Endothelial cell of umbilical vein (primary cell): ENCODE results near the gene OSBPL6. TPM values are rescaled to one million over a fixed set of nuclear protein-coding genes. Genes with fewer than 3 reads are reported as not detected.

Source experiments
- BruUV-seq: library from RNA; stranded (reverse); fragments of 400-500 nt; replicated peaks from 2 replicates; lab custom pipeline; 2021; lab: Mats Ljungman, UMichigan
- CTCF ChIA-PET: fragments of 300-600, 350-600 bp; sonication (Branson Sonifier 250); formaldehyde crosslinking; loops from one replicate; lab custom pipeline; 2021; ENCODE audit warnings: antibody characterized with exemption, inconsistent platforms; lab: Charles Lee
- POLR2A ChIA-PET: fragments of 300-600, 350-600 bp; sonication (Branson Sonifier 250); formaldehyde crosslinking; loops from one replicate; lab custom pipeline; 2021; ENCODE audit warnings: antibody characterized with exemption, inconsistent platforms; lab: Charles Lee
- DNase-seq: peaks from one replicate; pipeline ENCODE4 v3.0.0-alpha.2; 2011; ENCODE audit warnings: low read depth, low spot score
- FAIRE-seq: peaks from 2 replicates; lab custom pipeline; 2011; peaks lifted over from hg19 to GRCh38; lab: Jason Lieb, UNC
- H2AFZ ChIP-seq: 2 replicates; pipeline ENCODE4 v1.6.0; 2012; ENCODE audit warnings: low read depth, low read length, control low read depth, inconsistent platforms
- H3K27ac ChIP-seq: 2 replicates; pipeline ENCODE4 v1.5.1; 2011; ENCODE audit warnings: low read depth, mild to moderate bottlenecking, control low read depth, low read length, moderate library complexity; ENCODE audit not compliant: insufficient read depth
- H3K27me3 ChIP-seq, 2 experiments: 2 replicates each; pipeline versions ENCODE4 v1.6.0 to v1.6.1; 2011; ENCODE audit warnings: low read length in 2 of 2, mixed read lengths in 1 of 2; ENCODE audit not compliant: control insufficient read depth in 2 of 2, insufficient read depth in 2 of 2
- H3K36me3 ChIP-seq, 2 experiments: 2 replicates in 1 of 2; 3 replicates in 1 of 2; pipeline ENCODE4 v1.5.1; 2011; ENCODE audit warnings: low read length in 2 of 2, mild to moderate bottlenecking in 1 of 2, moderate library complexity in 1 of 2; ENCODE audit not compliant: control insufficient read depth in 2 of 2, insufficient read depth in 2 of 2; ENCODE audit errors: extremely low read depth in 1 of 2
- H3K4me1 ChIP-seq: 3 replicates; pipeline ENCODE4 v1.5.1; 2011; ENCODE audit warnings: mild to moderate bottlenecking, low read length; ENCODE audit not compliant: control insufficient read depth, insufficient read depth; ENCODE audit errors: extremely low read depth
- H3K4me2 ChIP-seq: 2 replicates; pipeline ENCODE4 v1.6.1; 2011; ENCODE audit warnings: low read length, control low read depth, mixed read lengths; ENCODE audit not compliant: insufficient read depth
- H3K4me3 ChIP-seq, 3 experiments: fragments of 200-600 bp in 1 of 3; sonication (generic), shearing (Covaris generic) in 1 of 3; replicated peaks in 1 of 3; 2 replicates each; pipeline ENCODE4 v1.5.1; 2011 to 2016; ENCODE audit warnings: control low read depth in 3 of 3, low read length in 3 of 3, mild to moderate bottlenecking in 2 of 3, inconsistent platforms in 1 of 3, low read depth in 1 of 3, moderate library complexity in 1 of 3; ENCODE audit not compliant: insufficient read depth in 1 of 3
- H3K79me2 ChIP-seq: 2 replicates; pipeline ENCODE4 v1.6.0; 2012; ENCODE audit warnings: low read length, inconsistent platforms; ENCODE audit not compliant: control insufficient read depth, insufficient read depth
- H3K9ac ChIP-seq: replicated peaks from 2 replicates; pipeline ENCODE3; 2011; ENCODE audit warnings: low read length, control low read depth; ENCODE audit not compliant: insufficient read depth; ENCODE audit errors: extremely low read depth
- H3K9me1 ChIP-seq: replicated peaks from 3 replicates; pipeline ENCODE4 v1.6.0; 2011; ENCODE audit warnings: mild to moderate bottlenecking, low read length; ENCODE audit not compliant: control insufficient read depth, insufficient read depth; ENCODE audit errors: extremely low read depth
- H3K9me3 ChIP-seq: replicated peaks from 2 replicates; pipeline ENCODE4 v1.5.1; 2012; ENCODE audit warnings: low read length, inconsistent platforms; ENCODE audit not compliant: control insufficient read depth, insufficient read depth
- H4K20me1 ChIP-seq: replicated peaks from 2 replicates; pipeline ENCODE3; 2011; ENCODE audit warnings: mild to moderate bottlenecking, low read length; ENCODE audit not compliant: control insufficient read depth, insufficient read depth; ENCODE audit errors: extremely low read depth
- CTCF ChIP-seq, 2 donors: IDR thresholded peaks; 1 replicate in 1 of 2; 2 replicates in 1 of 2; pipeline ENCODE4 v1.5.1; 2011; ENCODE audit warnings: low read length in 2 of 2, mild to moderate bottlenecking in 2 of 2, moderate library complexity in 2 of 2, control low read depth in 1 of 2, inconsistent platforms in 1 of 2, low read depth in 1 of 2; ENCODE audit not compliant: insufficient read depth in 1 of 2; ENCODE audit errors: extremely low read depth in 1 of 2
- FOS ChIP-seq: IDR thresholded peaks from 2 replicates; pipeline ENCODE4 v1.6.1; 2011; ENCODE audit warnings: mild to moderate bottlenecking, low read length, moderate library complexity, borderline replicate concordance; ENCODE audit not compliant: insufficient read depth
- GATA2 ChIP-seq: IDR thresholded peaks from 2 replicates; pipeline ENCODE4 v1.7.0; 2011; ENCODE audit warnings: low read depth, mild to moderate bottlenecking, moderate library complexity, mixed read lengths, low read length; ENCODE audit not compliant: insufficient read length, insufficient read depth
- JUN ChIP-seq: IDR thresholded peaks from 2 replicates; pipeline ENCODE4 v1.6.1; 2011; ENCODE audit warnings: borderline replicate concordance, low read depth; ENCODE audit not compliant: insufficient read length, insufficient read depth
- MAX ChIP-seq: IDR thresholded peaks from 2 replicates; pipeline ENCODE4 v1.6.1; 2011; ENCODE audit not compliant: insufficient read depth, insufficient read length
- MYC ChIP-seq: IDR thresholded peaks from one replicate; pipeline ENCODE4 v1.6.1; 2011; ENCODE audit warnings: mild to moderate bottlenecking, low read depth, low read length
- POLR2A ChIP-seq: IDR thresholded peaks from 2 replicates; pipeline ENCODE4 v1.6.1; 2012; ENCODE audit warnings: low read depth, mild to moderate bottlenecking, control low read depth, low read length
- POLR2AphosphoS5 ChIP-seq: IDR thresholded peaks from 2 replicates; pipeline ENCODE4 v1.6.1; 2012; ENCODE audit warnings: low read depth, mild to moderate bottlenecking, control low read depth, low read length, moderate library complexity; ENCODE audit not compliant: insufficient read depth
- dilution Hi-C: fragments of 300-500 bp; cut with MboI; formaldehyde crosslinking; loops from one replicate; pipeline ENCODE4 v1.15.0; 2019; ENCODE audit warnings: low sequenced_read_pairs; ENCODE audit not compliant: extremely low pct_ligation_motif_present
- intact Hi-C: fragments of 100-400 bp; cut with micrococcal nuclease; formaldehyde crosslinking; loops from one replicate; pipeline ENCODE4 v1.10.0; 2022
- polyA plus RNA-seq, 4 experiments: library from polyadenylated mRNA; depleted of rRNA in 3 of 4; stranded (reverse) in 3 of 4; unstranded in 1 of 4; fragments of >200 nt; gene quantifications; 2 replicates each; pipeline versions ENCODE4 v1.2.1 to v1.2.3, GENCODE V29; 2011 to 2012; ENCODE audit warnings: missing spikeins in 1 of 4
- total RNA-seq: library from RNA; stranded (reverse); gene quantifications from 2 replicates; pipeline ENCODE4 v1.2.3, GENCODE V29; 2021

Gene OSBPL6
- total and polyA plus RNA-seq, 2 donors (not counting 3 experiments of a cell fraction or from before 2014, with no cell fraction given): 1.5 to 2.3 TPM

- Histone ChIP-seq H3K4me1 (no peaks in the 10 kb centered on the region), H3K27ac (no peak overlapping the region), H3K9me3 (no peaks in the 10 kb centered on the region), H3K4me3 (no peak overlapping the region), H3K79me2 (no peaks in the 10 kb centered on the region), H4K20me1 (no peaks in the 10 kb centered on the region), H3K4me2 (no peak overlapping the region), H3K36me3 (no peaks in the 10 kb centered on the region), H2AFZ (no peak overlapping the region), H3K9ac (no peak overlapping the region), H3K9me1 (no peaks in the 10 kb centered on the region), H3K27me3 (no peaks in the 10 kb centered on the region)
- POLR2A ChIA-PET: no interaction called here
- intact Hi-C loops (no loop called here), dilution Hi-C loops (no loop called here)
- no peak for TF ChIP-seq FOS
- no peak for TF ChIP-seq POLR2AphosphoS5
- no peak for TF ChIP-seq MAX
- no peak for TF ChIP-seq CTCF (IDR thresholded peaks at IDR 0.05; ENCODE audit: extremely low read depth in 1 of 2, insufficient read depth in 1 of 2, low read depth in 1 of 2, low read length in 2 of 2)
- FAIRE-seq: no peak
- BruUV-seq: no TSS peak
- DNase-seq: no peak
- CTCF ChIA-PET: interaction anchor here (1.1 to 1.7 kb wide), 4 partner anchors 9 to 15 kb away, joined by 3 to 5 read pairs (median 3); no protein-coding TSS in a partner anchor
Observed at GRCh38 chr2:178380763-178381162, 186.5 kb downstream of the OSBPL6 start.

GRCh38 chr2:178383718-178384117 is 189.4 kb downstream of the OSBPL6 start:
- no peaks in the 10 kb centered on the region for H3K36me3 ChIP-seq
- H3K27me3 ChIP-seq: no peaks in the 10 kb centered on the region
- no peak overlapping the region for H3K9ac ChIP-seq
- no peaks in the 10 kb centered on the region for H4K20me1 ChIP-seq
- H3K4me1 ChIP-seq: peaks cover 9% of the 10 kb centered on the region
- no peaks in the 10 kb centered on the region for H3K9me1 ChIP-seq
- no peak overlapping the region for H3K4me3 ChIP-seq
- FAIRE-seq (no peak), DNase-seq (no peak)
- H3K4me2 ChIP-seq: no peak overlapping the region
- POLR2A ChIA-PET: no interaction called here
- TF ChIP-seq GATA2 (no peak), MYC (no peak), POLR2AphosphoS5 (no peak), MAX (no peak), FOS (no peak), POLR2A (no peak), JUN (no peak), CTCF (IDR thresholded peaks at IDR 0.05; ENCODE audit: extremely low read depth in 1 of 2, insufficient read depth in 1 of 2, low read depth in 1 of 2, low read length in 2 of 2) (no peak)
- dilution Hi-C loops: no loop called here
- BruUV-seq: no TSS peak
- H3K27ac ChIP-seq: no peak overlapping the region
- CTCF ChIA-PET: interaction anchor here (1.4 kb wide), 1 partner anchor 11 kb away, joined by 7 read pairs; no protein-coding TSS in a partner anchor
- intact Hi-C loops: no loop called here
- H3K79me2 ChIP-seq: no peaks in the 10 kb centered on the region
- no peaks in the 10 kb centered on the region for H3K9me3 ChIP-seq
- no peak overlapping the region for H2AFZ ChIP-seq
